NCI-H748 (cell line): Measurements from ENCODE around the gene GUSB.
"Not testable (repeated sequence)": the region's sequence is repeated elsewhere in the genome, so short reads cannot be mapped to it uniquely, and the experiment has no call there.

Experiments
- DNase-seq: peaks from one replicate; lab custom pipeline; 2025; ENCODE audit not compliant: unreplicated experiment; lab: John Stamatoyannopoulos, UW

GUSB gene

GRCh38 chr7:65981965-65982792, at the start of gene GUSB:
Gene GUSB (minus strand): TSS chr7:65982213. CDS start chr7:65982183, 30 bp downstream.
- DNase-seq: peak; percentile 95

- not testable (repeated sequence) for DNase-seq
Measured at GRCh38 chr7:66028342-66028741, 46.3 kb upstream of the GUSB start.

GRCh38 chr7:66016131-66016461, 34.1 kb upstream of the GUSB start:
- peak; percentile 5 for DNase-seq

GRCh38 chr7:66015440-66016130, 33.6 kb upstream of the GUSB start:
- DNase-seq: no peak

GRCh38 chr7:66013938-66014337, 31.9 kb upstream of the GUSB start:
- DNase-seq: no peak

- no peak for DNase-seq
Measured at GRCh38 chr7:66007232-66007631, 25.2 kb upstream of the GUSB start.

GRCh38 chr7:66005115-66005671, 23.2 kb upstream of the GUSB start:
- not testable (repeated sequence) for DNase-seq

- not testable (repeated sequence) for DNase-seq
Measured at GRCh38 chr7:66000823-66001417, 18.9 kb upstream of the GUSB start.

- DNase-seq: not testable (repeated sequence)
Measured at GRCh38 chr7:65994984-65995383, 13.0 kb upstream of the GUSB start.

GRCh38 chr7:65992526-65992925, 10.5 kb upstream of the GUSB start:
- DNase-seq: no peak

GRCh38 chr7:65991829-65992228, 9.8 kb upstream of the GUSB start:
- DNase-seq: not testable (repeated sequence)

- no peak for DNase-seq
Measured at GRCh38 chr7:65989694-65990080, 7.7 kb upstream of the GUSB start.

- not testable (repeated sequence) for DNase-seq
Measured at GRCh38 chr7:65988503-65988902, 6.5 kb upstream of the GUSB start.

- DNase-seq: no peak
Measured at GRCh38 chr7:65988084-65988483, 6.1 kb upstream of the GUSB start.

- no peak for DNase-seq
Measured at GRCh38 chr7:65983965-65984658, 2.1 kb upstream of the GUSB start.

- DNase-seq: no peak
Measured at GRCh38 chr7:65980478-65981250, 1.3 kb downstream of the GUSB start.

GRCh38 chr7:65979583-65980477, 2.2 kb downstream of the GUSB start:
- no peak for DNase-seq

GRCh38 chr7:65978891-65979582, 3.0 kb downstream of the GUSB start:
- DNase-seq: no peak
